Gastroesophageal sphincter (tissue), 4 donors: ENCODE data around the gene EPHA6. TPM values are rescaled to one million over a fixed set of nuclear protein-coding genes. Genes with fewer than 3 reads are reported as not detected.
"Not testable (repeated sequence)": the region's sequence is repeated elsewhere in the genome, so short reads cannot be mapped to it uniquely, and the experiment has no call there.

Source experiments
- ATAC-seq: fragments of 150-250 bp; one replicate; pipeline ENCODE4 v1.9.1; 2016; ENCODE audit warnings: mild to moderate bottlenecking, moderate library complexity
- H3K27ac ChIP-seq, 4 donors: fragments of 200-600 bp; sonication (generic) in 3 of 4; 1 replicate in 3 of 4; 2 replicates in 1 of 4; pipeline ENCODE4 v1.5.1; 2016 to 2019
- H3K27me3 ChIP-seq: fragments of 200-600 bp; sonication (generic); one replicate; pipeline ENCODE4 v1.5.1; 2019
- H3K36me3 ChIP-seq, 2 donors: fragments of 200-600 bp; sonication (generic); one replicate each; pipeline ENCODE4 v1.5.1; 2019; ENCODE audit warnings: control low read depth in 1 of 2
- H3K4me1 ChIP-seq, 3 donors: fragments of 200-600 bp; sonication (generic); 1 replicate in 2 of 3; 2 replicates in 1 of 3; pipeline ENCODE4 v1.5.1; 2016 to 2019; ENCODE audit warnings: control low read depth in 2 of 3
- H3K4me3 ChIP-seq, 2 donors: fragments of 200-600 bp; sonication (generic); one replicate each; pipeline ENCODE4 v1.5.1; 2019; ENCODE audit warnings: mild to moderate bottlenecking in 1 of 2, moderate library complexity in 1 of 2
- H3K9me3 ChIP-seq, 3 donors: fragments of 200-600 bp; sonication (generic); one replicate each; pipeline ENCODE4 v1.5.1; 2017 to 2019; ENCODE audit warnings: control low read depth in 2 of 3
- CTCF ChIP-seq, 4 experiments: fragments of 200-600 bp in 2 of 4; fragments of 450-650 bp in 2 of 4; sonication (generic) in 1 of 4; IDR thresholded peaks; one replicate each; pipeline ENCODE4 v1.5.1; 2017 to 2019; ENCODE audit warnings: antibody characterized with exemption in 4 of 4, mild to moderate bottlenecking in 2 of 4, moderate library complexity in 2 of 4
- EP300 ChIP-seq: sonication (generic); formaldehyde crosslinking; IDR thresholded peaks from one replicate; pipeline ENCODE4 v1.6.1; 2017; ENCODE audit warnings: antibody characterized with exemption, mild to moderate bottlenecking
- POLR2A ChIP-seq, 2 donors: fragments of 450-650 bp; IDR thresholded peaks; one replicate each; pipeline ENCODE4 v1.6.1; 2017; ENCODE audit warnings: antibody characterized with exemption in 2 of 2, mild to moderate bottlenecking in 2 of 2, moderate library complexity in 1 of 2
- POLR2AphosphoS5 ChIP-seq: sonication (generic); formaldehyde crosslinking; IDR thresholded peaks from one replicate; pipeline ENCODE4 v1.6.1; 2017; ENCODE audit warnings: antibody characterized with exemption
- WGBS, 2 donors: methylation state at CpG; one replicate each; pipeline ENCODE4 v1.1.5; 2018; ENCODE audit warnings: low coverage in 1 of 2; 5-methylcytosine and 5-hydroxymethylcytosine counted together
- total RNA-seq, 4 donors: library from RNA; depleted of rRNA; stranded (reverse); fragments of >200 nt; gene quantifications; one replicate each; pipeline ENCODE4 v1.1.0, GENCODE V29; 2016

EPHA6 gene
- total RNA-seq, 4 donors from 2014 or later = 1.6 to 4.2 (median 2.9) TPM

- H3K27me3 ChIP-seq = no peaks in the 10 kb centered on the region
- no peak for ATAC-seq
- no peak overlapping the region for H3K4me3 ChIP-seq
- TF ChIP-seq CTCF (IDR thresholded peaks at IDR 0.05) (no peak), POLR2A (IDR thresholded peaks at IDR 0.05) (no peak)
- no peaks in the 10 kb centered on the region for H3K36me3 ChIP-seq
- H3K9me3 ChIP-seq = peaks cover 0 to 8% (median 0%) of the 10 kb centered on the region in 3 donors
- 46 to 57% methylated on average over 2 of the region's 2 CpGs for WGBS, 2 donors
- no peaks in the 10 kb centered on the region for H3K4me1 ChIP-seq
- H3K27ac ChIP-seq = no peak overlapping the region
These were observed 798.7 kb downstream of the EPHA6 start for GRCh38 chr3:97613139-97613538.

- H3K4me3 ChIP-seq, ATAC-seq, H3K4me1 ChIP-seq, H3K27me3 ChIP-seq, H3K27ac ChIP-seq, H3K36me3 ChIP-seq, H3K9me3 ChIP-seq: not testable (repeated sequence)
- WGBS, 2 donors = 82 to 88% methylated on average over 1 of the region's 1 CpG
These were observed 806.1 kb downstream of the EPHA6 start for GRCh38 chr3:97620514-97620913.

GRCh38 chr3:97636465-97636864 lies 822.1 kb downstream of the EPHA6 start:
- ATAC-seq = no peak
- WGBS, 2 donors = 44 to 70% methylated on average over 1 of the region's 1 CpG
- Histone ChIP-seq H3K27me3 (no peaks in the 10 kb centered on the region), H3K4me3 (no peak overlapping the region), H3K9me3 (no peaks in the 10 kb centered on the region), H3K27ac (no peak overlapping the region), H3K4me1 (no peaks in the 10 kb centered on the region), H3K36me3 (no peaks in the 10 kb centered on the region)
- TF ChIP-seq EP300 = no peak
- no peak for TF ChIP-seq POLR2A (IDR thresholded peaks at IDR 0.05)
- TF ChIP-seq POLR2AphosphoS5 = no peak
- no peak for TF ChIP-seq CTCF (IDR thresholded peaks at IDR 0.05)

GRCh38 chr3:97646932-97647331 lies 832.5 kb downstream of the EPHA6 start:
- Histone ChIP-seq H3K4me1 (no peaks in the 10 kb centered on the region), H3K27me3 (no peaks in the 10 kb centered on the region), H3K9me3 (no peaks in the 10 kb centered on the region), H3K36me3 (no peaks in the 10 kb centered on the region), H3K27ac (no peak overlapping the region), H3K4me3 (no peak overlapping the region)
- 100% methylated on average over 1 of the region's 1 CpG; no CpG with 5 or more reads in 1 of the 2 donors for WGBS, 2 donors
- no peak for TF ChIP-seq POLR2A (IDR thresholded peaks at IDR 0.05)
- ATAC-seq = no peak

- Histone ChIP-seq H3K36me3 (no peaks in the 10 kb centered on the region), H3K9me3 (no peaks in the 10 kb centered on the region), H3K4me1 (no peaks in the 10 kb centered on the region), H3K4me3 (no peak overlapping the region), H3K27ac (no peak overlapping the region), H3K27me3 (no peaks in the 10 kb centered on the region)
- TF ChIP-seq CTCF (IDR thresholded peaks at IDR 0.05) (no peak), POLR2AphosphoS5 (no peak), EP300 (no peak), POLR2A (IDR thresholded peaks at IDR 0.05) (no peak)
- no peak for ATAC-seq
- 84 to 90% methylated on average over 1 of the region's 1 CpG for WGBS, 2 donors
These were observed 833.1 kb downstream of the EPHA6 start for GRCh38 chr3:97647441-97647982.

GRCh38 chr3:97655971-97656370 lies 841.6 kb downstream of the EPHA6 start:
- 72 to 78% methylated on average over 1 of the region's 1 CpG for WGBS, 2 donors
- Histone ChIP-seq H3K27me3 (no peaks in the 10 kb centered on the region), H3K36me3 (no peaks in the 10 kb centered on the region), H3K27ac (no peak overlapping the region), H3K9me3 (no peaks in the 10 kb centered on the region), H3K4me3 (no peak overlapping the region), H3K4me1 (no peaks in the 10 kb centered on the region)
- no peak for TF ChIP-seq CTCF (IDR thresholded peaks at IDR 0.05)
- no peak for ATAC-seq
